Choroid plexus epithelial cell (primary cell): ENCODE data around the gene NFXL1.

ENCODE experiments used
- DNase-seq: peaks from one replicate; pipeline ENCODE4 v3.0.0-alpha.2; 2010; ENCODE audit warnings: low read depth
- H3K4me3 ChIP-seq: 2 replicates; pipeline ENCODE4 v1.5.1; 2011; ENCODE audit warnings: low read depth, mild to moderate bottlenecking, control low read depth, low read length, moderate library complexity
- TF ChIP-seq, protein P1 (sequence below): conservative IDR thresholded peaks from 2 replicates; pipeline ENCODE4 v1.5.1; 2011; ENCODE audit warnings: low read depth, mild to moderate bottlenecking, control low read depth, inconsistent platforms, low read length, moderate library complexity

The NFXL1 gene

GRCh38 chr4:47836641-47837093 is 77.7 kb downstream of the NFXL1 start:
- H3K4me3 ChIP-seq = peak overlapping the region; percentile 67
- TF ChIP-seq, protein P1, sequence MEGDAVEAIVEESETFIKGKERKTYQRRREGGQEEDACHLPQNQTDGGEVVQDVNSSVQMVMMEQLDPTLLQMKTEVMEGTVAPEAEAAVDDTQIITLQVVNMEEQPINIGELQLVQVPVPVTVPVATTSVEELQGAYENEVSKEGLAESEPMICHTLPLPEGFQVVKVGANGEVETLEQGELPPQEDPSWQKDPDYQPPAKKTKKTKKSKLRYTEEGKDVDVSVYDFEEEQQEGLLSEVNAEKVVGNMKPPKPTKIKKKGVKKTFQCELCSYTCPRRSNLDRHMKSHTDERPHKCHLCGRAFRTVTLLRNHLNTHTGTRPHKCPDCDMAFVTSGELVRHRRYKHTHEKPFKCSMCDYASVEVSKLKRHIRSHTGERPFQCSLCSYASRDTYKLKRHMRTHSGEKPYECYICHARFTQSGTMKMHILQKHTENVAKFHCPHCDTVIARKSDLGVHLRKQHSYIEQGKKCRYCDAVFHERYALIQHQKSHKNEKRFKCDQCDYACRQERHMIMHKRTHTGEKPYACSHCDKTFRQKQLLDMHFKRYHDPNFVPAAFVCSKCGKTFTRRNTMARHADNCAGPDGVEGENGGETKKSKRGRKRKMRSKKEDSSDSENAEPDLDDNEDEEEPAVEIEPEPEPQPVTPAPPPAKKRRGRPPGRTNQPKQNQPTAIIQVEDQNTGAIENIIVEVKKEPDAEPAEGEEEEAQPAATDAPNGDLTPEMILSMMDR = peak; percentile 87
- DNase-seq = peak; percentile 90

GRCh38 chr4:47835494-47835893 is 78.9 kb downstream of the NFXL1 start:
- peak overlapping the region; percentile 9 for H3K4me3 ChIP-seq
- peak; percentile 79 for DNase-seq
- TF ChIP-seq, protein P1 = no peak

- no peak overlapping the region for H3K4me3 ChIP-seq
- no peak for DNase-seq
- TF ChIP-seq, protein P1 = no peak
These were observed 83.2 kb downstream of the NFXL1 start for GRCh38 chr4:47831026-47831679.

DNA sequence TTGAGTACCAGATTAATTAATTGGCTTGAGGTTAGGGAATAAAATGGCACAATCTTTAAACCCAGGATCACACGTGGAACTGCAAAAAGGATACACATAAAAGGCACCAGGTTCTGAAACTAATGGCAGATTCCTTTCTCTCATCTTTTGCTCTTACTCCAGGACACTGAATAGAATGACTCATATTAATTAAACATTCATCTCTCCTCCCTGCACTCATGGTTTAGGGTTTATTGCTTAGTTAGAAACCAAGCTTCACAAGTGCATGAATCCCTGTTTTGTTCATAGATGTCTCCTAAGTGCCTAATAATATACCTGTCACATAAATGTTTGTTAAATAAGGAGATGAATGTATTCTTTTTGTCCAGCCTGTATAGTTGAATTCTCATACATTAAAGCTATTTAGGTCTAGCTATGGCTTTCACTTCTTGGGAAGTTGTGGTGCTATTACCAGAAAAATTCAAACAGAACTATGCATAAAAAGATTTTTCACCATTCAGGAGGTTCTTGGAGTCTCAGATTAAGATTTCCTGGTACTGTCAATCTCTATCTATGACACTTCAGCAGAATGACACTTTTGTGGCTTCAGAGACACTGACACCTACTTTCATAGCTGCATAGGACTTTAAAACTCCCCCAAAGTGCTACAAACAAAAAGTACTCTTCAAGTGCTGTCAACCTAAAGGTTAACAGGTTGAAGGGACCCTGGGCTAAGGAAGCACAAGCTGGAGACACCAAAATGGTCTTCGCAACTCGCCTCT is 83.9 kb downstream of the NFXL1 start:
- DNase-seq = no peak
- H3K4me3 ChIP-seq = no peak overlapping the region
- TF ChIP-seq, protein P1 = no peak

DNA sequence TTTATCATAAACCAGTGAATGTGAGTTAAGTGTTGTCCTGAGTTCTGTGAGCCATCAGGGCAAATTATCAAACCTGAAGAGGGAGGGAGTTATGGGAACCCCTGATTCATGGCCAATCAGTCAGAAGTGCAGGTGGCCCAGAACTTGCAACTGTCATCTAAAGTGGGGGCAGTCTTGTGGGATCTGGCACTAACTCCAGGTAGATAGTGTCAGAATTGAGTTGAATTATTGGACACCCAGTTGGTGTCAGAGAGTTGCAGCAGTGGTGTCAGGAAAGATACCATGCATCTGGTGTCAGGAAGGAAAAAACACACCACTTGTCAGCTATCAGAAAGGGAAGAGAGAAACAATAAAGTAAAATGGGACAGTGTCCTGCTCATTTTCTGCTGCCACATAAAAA is 84.9 kb downstream of the NFXL1 start:
- TF ChIP-seq, protein P1 = no peak
- no peak overlapping the region for H3K4me3 ChIP-seq
- no peak for DNase-seq

DNA sequence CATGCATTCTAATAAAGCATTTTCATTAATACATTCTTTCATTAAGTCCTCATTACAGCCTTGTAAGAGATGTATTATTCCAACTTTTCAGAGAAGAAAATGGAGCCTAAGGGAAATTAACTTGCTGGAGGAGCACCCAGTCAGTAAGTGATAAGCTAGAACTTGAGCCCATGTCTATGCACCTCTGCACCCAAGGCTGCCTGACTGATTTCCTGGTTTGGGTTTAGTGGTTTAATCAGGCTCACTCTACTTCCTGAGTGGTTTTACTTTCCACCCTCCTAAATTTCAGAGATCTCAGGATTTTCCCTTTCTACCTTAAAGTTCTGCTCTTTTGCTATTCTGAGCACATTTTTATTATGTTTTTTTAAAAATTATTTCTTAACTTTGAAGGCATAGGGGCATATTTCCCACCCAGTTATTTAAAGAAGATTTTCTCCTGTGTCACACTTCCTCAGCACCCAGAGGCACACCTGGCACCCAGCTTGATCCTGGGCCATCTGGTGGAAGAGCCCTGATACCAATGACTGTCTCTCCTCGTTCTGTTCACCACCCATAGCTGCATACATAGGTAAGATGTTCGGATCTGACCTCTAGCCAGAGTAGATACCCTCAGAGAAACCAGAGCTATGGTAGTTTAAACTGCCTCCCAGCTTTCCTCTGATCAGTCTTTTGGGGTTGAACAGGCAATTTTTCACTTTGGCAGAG is 86.9 kb downstream of the NFXL1 start:
- no peak overlapping the region for H3K4me3 ChIP-seq
- TF ChIP-seq, protein P1 = no peak
- no peak for DNase-seq
